Stimulated activated effector memory CD8-positive, alpha-beta T cell treated with anti-CD3 and anti-CD28 coated beads, Interleukin-12 subunit alpha, Interleukin-12 subunit beta, amount 100 ng/mL, for 72 hours (primary cell): ENCODE measurements around the gene BEND3.
"Not testable (repeated sequence)": the region's sequence is repeated elsewhere in the genome, so short reads cannot be mapped to it uniquely, and the experiment has no call there.

Experiments
- ATAC-seq: fragments of 150-1000 bp; cut with Tn5 transposase; 2 replicates; pipeline ENCODE4 v1.10.0; 2021
- DNase-seq, 2 donors: peaks; one replicate each; pipeline ENCODE4 v3.0.0; 2021 to 2022; ENCODE audit warnings: low spot score in 2 of 2
- H3K27ac Mint-ChIP-seq: one replicate; pipeline ENCODE4 v1.8.0; 2022; ENCODE audit warnings: mild to moderate bottlenecking, mixed read lengths
- H3K36me3 Mint-ChIP-seq: one replicate; pipeline ENCODE4 v1.8.0; 2022; ENCODE audit warnings: mild to moderate bottlenecking, mixed read lengths
- H3K4me1 Mint-ChIP-seq: one replicate; pipeline ENCODE4 v1.8.0; 2022; ENCODE audit warnings: mixed read lengths
- H3K4me3 Mint-ChIP-seq: one replicate; pipeline ENCODE4 v1.8.0; 2022; ENCODE audit warnings: mild to moderate bottlenecking, mixed read lengths
- H3K9me3 Mint-ChIP-seq: one replicate; pipeline ENCODE4 v1.8.0; 2022; ENCODE audit warnings: mixed read lengths

Gene BEND3

DNA sequence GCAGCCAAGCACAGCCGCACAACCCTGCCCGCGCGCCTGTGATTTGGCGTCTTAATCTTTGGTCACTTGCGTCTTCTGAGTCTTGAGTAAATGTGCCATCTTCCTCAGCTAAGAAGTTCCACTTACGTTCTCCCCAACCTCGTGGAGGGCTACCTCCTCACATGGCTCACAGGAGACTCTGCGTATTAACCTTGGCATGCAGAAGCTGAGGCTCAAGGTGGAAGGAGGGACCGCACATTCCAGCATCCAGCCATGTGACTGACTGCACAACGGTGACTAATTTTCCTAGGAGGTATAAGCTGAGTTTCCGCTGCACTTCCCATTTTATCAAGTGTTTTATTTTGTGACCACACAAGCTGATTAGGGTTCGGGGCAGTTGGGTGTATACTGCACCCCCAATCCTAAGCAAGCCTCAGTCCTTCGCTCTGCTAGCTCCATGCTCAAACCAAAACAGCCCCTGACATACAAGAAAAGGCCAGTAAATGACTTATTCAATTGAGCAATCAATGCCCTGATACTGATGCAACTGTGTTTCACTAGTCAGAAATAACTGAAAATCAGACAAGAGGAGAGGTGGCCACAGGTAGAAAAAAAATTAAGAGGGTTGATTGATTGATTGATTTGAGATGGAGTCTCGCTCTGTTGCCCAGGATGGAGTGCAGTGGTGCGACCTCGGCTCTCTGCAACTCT lies 7.0 kb downstream of the BEND3 start:
- no peaks in the 10 kb centered on the region for H3K9me3 Mint-ChIP-seq
- DNase-seq (no peak), ATAC-seq (no peak)
- H3K36me3 Mint-ChIP-seq: no peaks in the 10 kb centered on the region
- H3K4me1 Mint-ChIP-seq: no peaks in the 10 kb centered on the region
- H3K27ac Mint-ChIP-seq: no peak overlapping the region
- no peak overlapping the region for H3K4me3 Mint-ChIP-seq

DNA sequence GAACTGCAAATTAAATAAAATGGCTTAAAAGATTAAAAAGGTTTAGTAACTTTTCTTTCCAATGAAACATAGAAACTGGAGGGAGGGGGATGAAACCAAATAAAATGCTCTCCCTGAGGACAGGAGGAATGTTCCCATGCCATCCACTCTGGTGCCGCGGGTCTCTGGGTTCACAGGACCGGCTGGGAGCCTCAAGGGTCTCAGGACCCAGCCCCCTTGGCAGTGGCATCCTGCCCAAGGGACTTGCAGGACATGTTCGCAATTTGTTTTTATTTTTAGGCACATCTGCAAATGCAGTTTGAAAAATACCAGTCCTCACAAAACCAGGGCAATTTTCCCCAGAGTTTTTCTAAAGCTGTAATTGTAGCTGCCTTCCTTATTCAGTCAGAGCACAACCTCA lies 7.5 kb downstream of the BEND3 start:
- ATAC-seq (no peak), DNase-seq (no peak)
- Mint-ChIP-seq H3K4me1 (no peaks in the 10 kb centered on the region), H3K9me3 (no peaks in the 10 kb centered on the region), H3K36me3 (no peaks in the 10 kb centered on the region), H3K4me3 (no peak overlapping the region), H3K27ac (no peak overlapping the region)

DNA sequence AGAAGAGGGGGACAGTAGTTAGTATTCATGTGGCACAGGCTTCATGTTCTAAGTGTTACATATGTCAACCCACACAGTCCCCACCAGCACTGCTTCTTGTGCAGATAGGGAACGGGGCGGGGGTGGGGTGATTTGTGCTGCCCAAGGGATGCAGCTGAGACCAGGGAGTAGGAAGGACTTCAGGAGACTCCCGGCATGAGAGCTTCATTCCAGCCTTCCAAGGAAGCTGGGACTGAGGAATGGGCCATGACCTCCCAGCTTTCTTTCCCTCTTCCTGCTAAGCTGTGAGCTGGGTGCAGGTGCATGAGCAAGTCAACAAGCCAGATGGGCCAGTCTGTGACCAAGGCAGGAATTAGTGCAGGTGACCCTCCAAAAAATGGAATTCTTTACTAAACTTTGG lies 9.2 kb downstream of the BEND3 start:
- no peaks in the 10 kb centered on the region for H3K9me3 Mint-ChIP-seq
- H3K36me3 Mint-ChIP-seq: no peaks in the 10 kb centered on the region
- H3K27ac Mint-ChIP-seq: no peak overlapping the region
- DNase-seq (no peak), ATAC-seq (no peak)
- no peaks in the 10 kb centered on the region for H3K4me1 Mint-ChIP-seq
- H3K4me3 Mint-ChIP-seq: no peak overlapping the region

DNA sequence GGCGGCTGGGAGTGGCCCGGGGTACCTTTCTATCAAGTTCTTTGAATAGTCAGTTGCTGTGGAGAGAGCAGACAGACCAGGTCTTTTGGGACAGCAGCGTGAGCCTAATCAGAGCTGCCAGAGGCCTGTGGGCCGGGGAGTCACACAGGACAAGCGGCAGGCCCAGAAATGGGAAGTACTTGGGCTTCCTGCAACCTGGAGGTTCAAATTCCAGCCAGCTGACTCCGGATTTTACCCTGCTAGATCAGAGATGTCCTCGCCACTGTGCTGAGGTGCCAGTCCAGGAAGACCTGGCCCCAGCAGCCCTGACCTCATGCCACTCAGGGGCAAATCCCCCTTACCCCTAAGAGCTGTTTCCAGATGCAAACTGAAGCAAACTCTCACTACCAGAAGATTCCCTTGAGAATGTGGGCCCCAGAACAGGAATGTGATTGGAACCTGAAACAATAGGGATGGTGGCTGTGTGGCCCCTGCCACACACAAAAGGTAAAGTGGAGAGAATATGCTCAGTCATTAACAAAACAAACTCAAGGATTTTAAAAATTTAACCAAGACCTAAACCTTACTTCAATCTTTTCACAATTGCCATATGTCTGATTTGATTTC lies 9.7 kb downstream of the BEND3 start:
- no peaks in the 10 kb centered on the region for H3K4me1 Mint-ChIP-seq
- H3K9me3 Mint-ChIP-seq: no peaks in the 10 kb centered on the region
- H3K27ac Mint-ChIP-seq: no peak overlapping the region
- DNase-seq: no peak
- no peaks in the 10 kb centered on the region for H3K36me3 Mint-ChIP-seq
- H3K4me3 Mint-ChIP-seq: no peak overlapping the region
- ATAC-seq: no peak

DNA sequence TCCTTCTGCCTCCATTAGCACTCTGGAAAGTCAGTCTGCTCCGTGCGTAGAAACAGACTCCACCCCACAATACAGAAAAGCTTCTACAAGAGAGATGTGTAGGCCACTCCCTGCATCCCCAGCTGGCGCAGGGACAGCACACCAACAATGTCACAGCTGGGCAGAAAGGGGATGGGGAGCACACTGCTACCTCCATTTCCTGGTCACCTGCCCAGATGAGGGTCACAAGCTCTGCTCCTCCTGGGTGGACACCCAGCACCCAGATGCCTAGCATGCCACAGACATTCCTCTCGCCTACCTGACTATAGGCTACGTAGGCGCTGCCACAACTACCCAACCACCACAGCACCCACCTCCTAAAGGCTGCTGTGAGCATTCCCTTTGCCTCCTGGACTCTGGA lies 12.2 kb downstream of the BEND3 start:
- H3K27ac Mint-ChIP-seq: no peak overlapping the region
- H3K9me3 Mint-ChIP-seq: no peaks in the 10 kb centered on the region
- H3K36me3 Mint-ChIP-seq: no peaks in the 10 kb centered on the region
- H3K4me3 Mint-ChIP-seq: no peak overlapping the region
- H3K4me1 Mint-ChIP-seq: peaks cover 9% of the 10 kb centered on the region
- ATAC-seq (no peak), DNase-seq (no peak)

DNA sequence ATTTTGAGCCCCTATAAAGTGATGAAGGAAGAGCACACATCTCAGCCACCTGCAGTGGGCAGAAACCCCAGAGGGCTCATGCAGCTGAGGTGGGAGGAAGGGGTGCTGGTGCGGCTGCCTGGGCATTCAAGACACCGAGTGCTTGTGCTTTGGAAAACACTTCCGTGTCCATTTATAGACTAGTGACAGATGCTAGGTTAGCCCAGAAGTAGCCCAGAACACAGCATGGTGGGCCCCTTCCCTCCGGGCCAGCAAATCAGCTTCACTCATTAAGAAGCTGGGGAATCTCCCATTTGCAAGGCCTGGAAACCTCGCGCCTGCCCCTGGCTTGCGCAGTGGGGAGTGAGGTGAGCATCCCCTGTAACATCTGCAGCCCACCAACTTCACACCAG lies 12.9 kb downstream of the BEND3 start:
- no peak for ATAC-seq
- H3K4me3 Mint-ChIP-seq: no peak overlapping the region

DNA sequence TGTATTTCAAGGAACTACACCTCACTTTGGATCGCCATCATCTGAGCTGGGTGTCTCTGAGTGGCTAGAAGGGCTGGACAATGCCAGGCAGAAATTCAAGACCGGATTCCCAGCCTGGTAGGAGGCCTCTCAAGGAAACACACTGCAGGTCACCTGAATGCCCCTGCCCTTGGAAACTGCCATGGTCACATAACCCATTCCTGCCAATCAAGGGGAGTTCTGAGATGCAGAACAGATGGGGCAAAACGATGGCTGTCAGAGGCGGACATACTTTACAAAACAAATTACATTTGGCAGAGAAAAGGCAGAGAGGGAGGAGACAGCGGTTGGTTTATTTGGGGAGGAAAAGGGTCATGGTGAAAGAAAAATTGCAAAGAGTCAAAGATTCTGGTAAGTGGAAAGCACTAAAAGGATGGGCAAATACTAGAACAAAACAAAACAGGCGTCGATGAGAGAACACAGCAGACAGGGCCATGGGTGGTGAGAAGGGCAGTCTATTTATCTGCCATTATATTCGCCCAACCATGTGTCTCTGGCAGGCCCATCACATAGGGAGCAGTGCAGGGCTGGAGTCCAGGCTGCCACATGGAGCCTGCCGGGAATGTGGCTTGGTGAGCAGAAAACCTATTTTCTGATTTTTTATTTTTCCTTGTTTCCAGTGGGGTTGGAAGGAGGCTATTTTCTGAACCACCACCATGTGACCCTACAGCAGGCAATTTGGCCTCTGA lies 13.5 kb downstream of the BEND3 start:
- peaks cover 9% of the 10 kb centered on the region for H3K4me1 Mint-ChIP-seq
- no peaks in the 10 kb centered on the region for H3K9me3 Mint-ChIP-seq
- H3K4me3 Mint-ChIP-seq: no peak overlapping the region
- no peaks in the 10 kb centered on the region for H3K36me3 Mint-ChIP-seq
- peak overlapping the region; percentile 3 for H3K27ac Mint-ChIP-seq
- ATAC-seq: no peak
- no peak for DNase-seq

More for the DNA sequence above, 12.9 kb downstream of the BEND3 start:
- H3K27ac Mint-ChIP-seq: no peak overlapping the region
- no peak for DNase-seq
- peaks cover 9% of the 10 kb centered on the region for H3K4me1 Mint-ChIP-seq
- no peaks in the 10 kb centered on the region for H3K9me3 Mint-ChIP-seq
- H3K36me3 Mint-ChIP-seq: no peaks in the 10 kb centered on the region

DNA sequence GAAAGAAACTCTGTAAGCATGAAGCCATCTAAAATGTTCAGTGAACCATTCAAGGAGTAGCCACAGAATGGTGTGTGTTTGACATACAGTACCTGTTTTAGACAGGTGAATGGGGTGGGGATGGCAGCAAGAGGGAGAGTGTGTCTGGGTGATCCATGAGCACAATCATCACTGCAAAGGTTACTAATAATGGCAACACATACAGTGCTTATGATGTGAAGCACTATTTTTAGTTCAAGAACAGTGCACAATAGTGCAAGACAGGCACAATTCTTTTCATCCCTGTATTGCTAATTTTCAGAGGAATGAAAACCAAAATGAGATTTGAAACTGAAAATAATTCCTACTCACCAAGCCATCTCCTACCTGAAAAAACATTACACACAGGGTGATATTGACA lies 14.1 kb downstream of the BEND3 start:
- H3K4me3 Mint-ChIP-seq: no peak overlapping the region
- DNase-seq (no peak), ATAC-seq (no peak)
- H3K4me1 Mint-ChIP-seq: peaks cover 9% of the 10 kb centered on the region
- no peaks in the 10 kb centered on the region for H3K9me3 Mint-ChIP-seq
- H3K36me3 Mint-ChIP-seq: no peaks in the 10 kb centered on the region
- H3K27ac Mint-ChIP-seq: no peak overlapping the region

DNA sequence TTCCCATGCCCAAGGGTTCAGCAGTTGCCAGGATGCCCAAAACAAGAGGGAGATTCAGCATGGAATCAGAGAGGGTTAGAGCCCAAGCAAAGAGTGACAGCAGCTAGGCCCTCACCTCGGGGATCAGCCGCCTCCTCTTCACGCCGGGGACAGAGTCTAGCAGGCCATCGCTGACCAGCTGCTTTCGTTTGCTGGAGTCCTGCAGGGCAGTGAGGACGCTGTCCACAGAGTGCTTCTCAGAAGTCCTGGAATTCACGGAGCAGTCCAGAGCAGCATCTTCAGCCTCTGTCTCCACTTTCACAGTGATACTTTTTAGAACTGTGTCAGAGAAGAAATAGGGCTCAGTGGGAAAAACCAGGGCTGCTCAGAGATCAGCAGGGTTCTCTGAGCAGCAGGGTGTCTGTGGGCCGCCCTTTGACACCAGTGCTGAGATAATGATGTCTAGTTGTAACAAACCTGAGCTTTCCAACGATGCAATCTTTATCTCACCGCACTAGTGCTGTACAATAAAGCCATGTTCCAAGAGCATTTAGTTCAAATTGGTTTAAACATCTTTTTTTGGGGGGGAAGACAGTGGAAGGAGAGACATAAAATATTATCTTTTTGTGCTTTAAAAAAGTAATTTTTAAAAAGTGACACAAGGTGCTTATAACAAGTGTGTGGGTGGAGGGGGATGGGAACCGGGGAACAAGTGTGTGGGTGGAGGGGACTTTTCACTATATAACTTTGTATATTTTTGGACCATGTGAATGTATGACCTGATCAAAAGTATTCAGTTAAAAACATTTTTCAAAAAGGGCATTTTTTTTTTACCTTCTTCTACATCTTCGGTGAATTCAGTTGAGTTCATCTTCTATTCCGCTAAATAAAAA lies 16.6 kb downstream of the BEND3 start:
- no peak overlapping the region for H3K27ac Mint-ChIP-seq
- no peaks in the 10 kb centered on the region for H3K36me3 Mint-ChIP-seq

DNA sequence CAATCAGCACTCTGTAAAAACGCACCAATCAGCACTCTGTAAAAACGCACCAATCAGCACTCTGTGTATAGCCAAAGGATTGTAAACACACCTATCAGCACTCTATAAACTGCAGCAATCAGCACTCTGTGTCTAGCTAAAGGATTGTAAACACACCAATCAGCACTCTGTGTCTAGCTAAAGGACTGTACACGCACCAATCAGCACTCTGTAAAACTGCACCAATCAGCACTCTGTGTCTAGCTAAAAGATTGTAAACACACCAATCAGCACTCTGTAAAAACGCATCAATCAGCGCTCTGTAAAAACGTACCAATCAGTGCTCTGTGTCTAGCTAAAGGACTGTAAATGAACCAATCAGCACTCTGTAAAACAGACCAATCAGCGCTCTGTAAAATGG lies 30.9 kb downstream of the BEND3 start:
- H3K36me3 Mint-ChIP-seq, H3K4me1 Mint-ChIP-seq, H3K9me3 Mint-ChIP-seq, DNase-seq, H3K27ac Mint-ChIP-seq, H3K4me3 Mint-ChIP-seq, ATAC-seq: not testable (repeated sequence)

More for the DNA sequence above, 16.6 kb downstream of the BEND3 start:
- DNase-seq: no peak
- ATAC-seq: no peak
- H3K4me1 Mint-ChIP-seq: peaks cover 9% of the 10 kb centered on the region
- H3K9me3 Mint-ChIP-seq: no peaks in the 10 kb centered on the region
- no peak overlapping the region for H3K4me3 Mint-ChIP-seq

DNA sequence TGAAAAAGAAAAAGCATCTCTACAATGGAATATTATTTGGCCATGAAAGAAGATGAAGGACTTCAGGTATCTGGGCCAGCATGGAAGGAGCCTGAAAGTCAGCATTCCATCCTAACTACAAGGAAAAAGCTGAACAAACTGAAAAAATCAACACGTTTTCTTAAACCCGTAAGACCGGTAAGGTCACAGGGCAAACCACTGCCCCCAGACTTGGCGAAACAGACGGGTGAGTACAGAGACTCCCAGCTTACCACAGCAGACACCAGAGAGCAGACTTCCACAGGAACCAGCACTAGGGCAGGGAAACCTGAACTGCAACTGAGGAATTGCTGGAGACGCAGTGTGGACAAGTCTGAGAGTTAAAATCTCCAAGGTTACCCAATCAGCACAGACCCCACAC lies 31.4 kb downstream of the BEND3 start:
- Mint-ChIP-seq H3K9me3 (no peaks in the 10 kb centered on the region), H3K27ac (no peak overlapping the region), H3K36me3 (peaks cover 6% of the 10 kb centered on the region), H3K4me1 (no peaks in the 10 kb centered on the region), H3K4me3 (no peak overlapping the region)
- ATAC-seq (no peak), DNase-seq (no peak)

DNA sequence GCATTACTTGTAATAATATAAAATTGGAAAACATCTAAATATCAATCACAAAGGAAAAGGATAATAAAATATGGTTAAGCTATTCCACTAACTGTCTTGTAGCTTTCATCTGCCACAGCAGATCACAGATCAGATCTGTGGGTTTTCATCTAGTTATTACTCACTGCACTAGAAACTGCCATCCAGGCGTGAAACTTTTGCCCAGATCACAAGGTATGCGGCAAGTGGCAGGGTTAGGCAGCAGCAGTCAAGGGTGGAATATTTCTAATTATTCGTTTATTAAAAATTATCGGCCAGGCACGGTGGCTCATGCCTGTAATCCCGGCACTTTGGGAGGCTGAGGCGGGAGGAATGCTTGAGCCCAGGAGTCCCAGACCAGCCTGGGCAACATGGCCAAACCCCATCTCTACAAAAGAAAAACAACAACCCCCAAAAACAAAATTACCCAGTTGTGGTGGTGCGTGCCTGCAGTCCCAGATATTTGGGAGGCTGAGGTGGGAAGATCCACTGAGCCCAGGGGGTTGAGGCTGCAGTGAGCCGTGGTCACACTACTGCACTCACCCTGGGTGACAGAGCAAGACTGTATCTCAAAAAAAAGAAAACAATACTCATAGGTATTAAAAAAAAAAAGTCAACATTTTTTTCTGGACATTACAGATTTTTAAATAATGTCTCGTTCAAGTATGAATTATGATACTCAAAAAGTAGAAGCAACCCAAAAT lies 32.1 kb downstream of the BEND3 start:
- Mint-ChIP-seq H3K27ac (no peak overlapping the region), H3K9me3 (no peaks in the 10 kb centered on the region), H3K36me3 (peaks cover 6% of the 10 kb centered on the region), H3K4me3 (no peak overlapping the region), H3K4me1 (no peaks in the 10 kb centered on the region)
- no peak for DNase-seq
- peak; percentile 85 for ATAC-seq

DNA sequence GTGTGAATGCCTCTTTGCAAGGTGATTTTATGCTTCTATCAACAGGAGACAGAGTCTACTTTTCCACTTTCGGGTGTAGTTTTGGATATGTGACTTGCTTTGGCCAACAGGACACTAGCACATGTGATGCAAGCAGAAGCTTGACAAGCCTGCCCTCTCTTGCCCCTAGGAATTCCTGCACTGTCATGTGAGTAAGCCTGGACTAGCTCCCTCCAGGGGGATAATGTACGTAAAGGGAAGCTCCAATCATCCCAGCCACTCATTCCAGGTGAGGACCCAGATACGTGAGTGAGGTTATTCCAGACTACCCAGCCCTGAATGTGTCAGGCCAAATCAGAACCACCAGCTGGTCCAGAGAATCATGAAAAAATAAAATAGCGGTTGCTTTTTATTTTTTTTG lies 33.3 kb downstream of the BEND3 start:
- peaks cover 5% of the 10 kb centered on the region for H3K36me3 Mint-ChIP-seq
- no peak for DNase-seq
- H3K9me3 Mint-ChIP-seq: no peaks in the 10 kb centered on the region
- no peak for ATAC-seq
- no peak overlapping the region for H3K27ac Mint-ChIP-seq
- no peak overlapping the region for H3K4me3 Mint-ChIP-seq
- H3K4me1 Mint-ChIP-seq: no peaks in the 10 kb centered on the region

DNA sequence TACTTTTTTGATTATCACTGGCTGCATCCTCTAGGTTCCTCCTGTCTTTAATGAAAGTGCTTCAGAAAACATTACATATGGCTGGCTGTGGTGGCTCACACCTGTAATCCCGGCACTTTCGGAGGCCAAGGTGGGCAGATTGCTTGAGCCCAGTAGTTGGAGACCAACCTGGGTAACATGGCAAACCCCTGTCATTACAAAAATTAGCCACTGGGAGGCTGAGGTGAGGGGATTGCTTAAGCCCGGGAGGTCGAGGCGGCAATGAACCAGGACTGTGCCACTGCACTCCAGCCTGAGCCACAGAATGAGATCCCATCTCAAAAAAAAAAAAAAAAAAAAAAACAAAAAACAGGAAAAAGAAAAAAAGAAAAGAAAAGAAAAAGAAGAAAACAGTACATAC lies 35.3 kb downstream of the BEND3 start:
- DNase-seq (no peak), ATAC-seq (peak; percentile 51)
- Mint-ChIP-seq H3K36me3 (no peaks in the 10 kb centered on the region), H3K9me3 (no peaks in the 10 kb centered on the region), H3K4me1 (no peaks in the 10 kb centered on the region), H3K4me3 (no peak overlapping the region), H3K27ac (no peak overlapping the region)

DNA sequence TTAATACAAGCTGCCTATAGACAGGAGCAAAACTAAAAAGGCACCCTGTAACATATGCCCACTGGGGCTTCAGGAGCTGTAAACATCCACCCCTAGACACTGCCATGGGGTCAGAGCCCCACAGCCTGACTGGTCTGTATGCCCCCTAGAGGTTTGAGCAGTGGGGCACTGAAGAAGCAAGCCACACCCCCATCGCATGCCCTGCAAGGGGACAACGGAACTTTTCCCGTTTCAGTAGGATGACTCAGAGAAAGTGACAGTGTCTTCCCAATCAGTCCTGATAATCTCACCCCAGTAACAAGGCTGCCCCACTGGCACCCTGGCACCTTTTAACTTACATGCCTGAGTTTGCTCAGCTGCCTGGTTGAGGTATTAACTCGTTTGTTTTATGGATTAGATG lies 35.9 kb downstream of the BEND3 start:
- Mint-ChIP-seq H3K27ac (no peak overlapping the region), H3K4me1 (no peaks in the 10 kb centered on the region)

More for the DNA sequence above, 35.9 kb downstream of the BEND3 start:
- no peak for ATAC-seq
- no peak for DNase-seq
- no peaks in the 10 kb centered on the region for H3K36me3 Mint-ChIP-seq
- no peaks in the 10 kb centered on the region for H3K9me3 Mint-ChIP-seq
- H3K4me3 Mint-ChIP-seq: no peak overlapping the region
